ENCODE results near the gene ACOT4.

DNA sequence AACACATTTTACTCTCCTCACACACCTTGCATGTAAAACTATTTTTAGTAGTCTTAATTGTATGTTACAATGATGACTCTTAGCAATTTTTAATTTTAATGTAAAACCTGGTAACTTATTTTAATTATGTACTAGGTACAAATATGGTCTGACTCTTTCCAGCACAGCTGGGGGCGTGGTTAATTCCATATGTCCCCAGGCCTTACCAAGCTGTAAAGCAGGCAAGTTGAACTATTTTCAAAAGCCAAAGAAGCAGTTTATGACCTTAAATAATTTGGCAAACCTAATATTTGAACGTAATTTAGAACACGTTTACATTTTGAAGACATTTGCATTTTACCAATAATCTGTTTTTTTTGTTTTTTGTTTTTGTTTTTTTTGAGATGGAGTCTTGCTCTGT lies 11.3 kb downstream of the ACOT4 start:
- TF ChIP-seq CTCF (IDR thresholded peaks at IDR 0.05) (no peak), POLR2A (IDR thresholded peaks at IDR 0.05) (no peak)

All from body of pancreas (tissue), 4 donors.